WTC11 (cell line): ENCODE data around the gene DGKZ. TPM values are rescaled to one million over a fixed set of nuclear protein-coding genes. Genes with fewer than 3 reads are reported as not detected.

ENCODE experiments used
- ATAC-seq: fragments of 200-7000 bp; cut with Tn5 transposase; 2 replicates; pipeline ENCODE4 v1.10.0; 2021; ENCODE audit warnings: mild to moderate bottlenecking, moderate library complexity
- CTCF ChIA-PET: fragments of 300-600 bp; sonication (Branson Sonifier 250); formaldehyde crosslinking; loops from one replicate; lab custom pipeline; 2021; ENCODE audit warnings: antibody characterized with exemption; lab: Charles Lee
- POLR2A ChIA-PET: fragments of 350-600 bp; sonication (Branson Sonifier 250); formaldehyde crosslinking; loops from one replicate; lab custom pipeline; 2021; ENCODE audit warnings: antibody characterized with exemption; lab: Charles Lee
- DNase-seq: peaks from one replicate; pipeline ENCODE4 v3.0.0; 2021; ENCODE audit warnings: low spot score
- H3K27ac Mint-ChIP-seq: 2 replicates; pipeline ENCODE4 v1.8.0; 2021; ENCODE audit warnings: mixed read lengths
- H3K27me3 Mint-ChIP-seq: 2 replicates; pipeline ENCODE4 v1.8.0; 2021; ENCODE audit warnings: low read depth, mild to moderate bottlenecking, moderate library complexity, mixed read lengths
- H3K36me3 Mint-ChIP-seq: 2 replicates; pipeline ENCODE4 v1.8.0; 2021; ENCODE audit warnings: mixed read lengths
- H3K4me1 Mint-ChIP-seq: 2 replicates; pipeline ENCODE4 v1.8.0; 2022; ENCODE audit warnings: mixed read lengths
- H3K4me3 Mint-ChIP-seq: 2 replicates; pipeline ENCODE4 v1.8.0; 2021; ENCODE audit warnings: mild to moderate bottlenecking, moderate library complexity, mixed read lengths
- H3K9me3 Mint-ChIP-seq: 2 replicates; pipeline ENCODE4 v1.8.0; 2021; ENCODE audit warnings: mixed read lengths
- ATF1 ChIP-seq: sonication (generic); formaldehyde crosslinking; IDR thresholded peaks from 2 replicates; pipeline ENCODE4 v1.8.1; 2023; ENCODE audit warnings: mild to moderate bottlenecking, moderate library complexity, missing genetic modification reagents
- GTF2I ChIP-seq: fragments of 250-450 bp; sonication (Bioruptor Pico); conservative IDR thresholded peaks from 2 replicates; pipeline ENCODE4 v1.4.0; 2021; ENCODE audit warnings: mild to moderate bottlenecking
- IRF2 ChIP-seq: sonication (generic); formaldehyde crosslinking; IDR thresholded peaks from 2 replicates; pipeline ENCODE4 v1.8.0; 2022; ENCODE audit warnings: low read depth, missing genetic modification reagents, borderline replicate concordance
- NFE2L1 ChIP-seq: sonication (generic); formaldehyde crosslinking; IDR thresholded peaks from 2 replicates; pipeline ENCODE4 v1.8.1; 2023; ENCODE audit warnings: missing genetic modification reagents
- NR2C2 ChIP-seq: sonication (generic); formaldehyde crosslinking; IDR thresholded peaks from 2 replicates; pipeline ENCODE4 v1.8.0; 2022; ENCODE audit warnings: mild to moderate bottlenecking, missing genetic modification reagents
- NR3C1 ChIP-seq: sonication (generic); formaldehyde crosslinking; conservative IDR thresholded peaks from 2 replicates; pipeline ENCODE4 v1.8.1; 2023; ENCODE audit warnings: low read depth, mild to moderate bottlenecking, missing genetic modification reagents
- OVOL2 ChIP-seq: fragments of 250-450 bp; sonication (Bioruptor Pico); IDR thresholded peaks from 2 replicates; pipeline ENCODE4 v1.9.0; 2021; ENCODE audit warnings: mild to moderate bottlenecking, borderline replicate concordance
- SMAD3 ChIP-seq: sonication (generic); formaldehyde crosslinking; IDR thresholded peaks from 2 replicates; pipeline ENCODE4 v1.8.0; 2022; ENCODE audit warnings: missing genetic modification reagents, mild to moderate bottlenecking, borderline replicate concordance
- ZNF219 ChIP-seq: sonication (generic); formaldehyde crosslinking; IDR thresholded peaks from 2 replicates; pipeline ENCODE4 v1.8.0; 2023; ENCODE audit warnings: missing genetic modification reagents, mild to moderate bottlenecking, borderline replicate concordance
- ZNF317 ChIP-seq: sonication (generic); formaldehyde crosslinking; IDR thresholded peaks from 2 replicates; pipeline ENCODE4 v1.8.1; 2023; ENCODE audit warnings: low read depth, mild to moderate bottlenecking, moderate library complexity, missing genetic modification reagents, borderline replicate concordance
- total RNA-seq: library from RNA; stranded (reverse); gene quantifications from 3 replicates; pipeline ENCODE4 v1.2.3, GENCODE V29; 2021
- TF ChIP-seq, protein P1 (sequence below): sonication (generic); formaldehyde crosslinking; IDR thresholded peaks from 2 replicates; pipeline ENCODE4 v1.8.1; 2023; ENCODE audit warnings: mild to moderate bottlenecking, missing genetic modification reagents, moderate library complexity
- TF ChIP-seq, protein P2 (sequence below): sonication (generic); formaldehyde crosslinking; conservative IDR thresholded peaks from 2 replicates; pipeline ENCODE4 v1.8.1; 2022; ENCODE audit warnings: mild to moderate bottlenecking, missing genetic modification reagents
- TF ChIP-seq, protein P3 (sequence below): sonication (generic); formaldehyde crosslinking; IDR thresholded peaks from 2 replicates; pipeline ENCODE4 v1.8.0; 2022; ENCODE audit warnings: mild to moderate bottlenecking, missing genetic modification reagents
- TF ChIP-seq, protein P4 (sequence below): sonication (generic); formaldehyde crosslinking; IDR thresholded peaks from 2 replicates; pipeline ENCODE4 v1.8.0; 2023; ENCODE audit warnings: missing genetic modification reagents
- TF ChIP-seq, protein P5 (sequence below): fragments of 250-450 bp; sonication (Bioruptor Pico); IDR thresholded peaks from 2 replicates; pipeline ENCODE4 v1.9.0; 2021; ENCODE audit warnings: moderate library complexity, mild to moderate bottlenecking, inconsistent platforms, borderline replicate concordance
- TF ChIP-seq, protein P6 (sequence below): fragments of 250-450 bp; sonication (Bioruptor Pico); IDR thresholded peaks from 2 replicates; pipeline ENCODE4 v1.9.0; 2021; ENCODE audit warnings: mild to moderate bottlenecking, borderline replicate concordance

Gene DGKZ
- total RNA-seq, 1 experiment from 2014 or later = 139 TPM

DNA sequence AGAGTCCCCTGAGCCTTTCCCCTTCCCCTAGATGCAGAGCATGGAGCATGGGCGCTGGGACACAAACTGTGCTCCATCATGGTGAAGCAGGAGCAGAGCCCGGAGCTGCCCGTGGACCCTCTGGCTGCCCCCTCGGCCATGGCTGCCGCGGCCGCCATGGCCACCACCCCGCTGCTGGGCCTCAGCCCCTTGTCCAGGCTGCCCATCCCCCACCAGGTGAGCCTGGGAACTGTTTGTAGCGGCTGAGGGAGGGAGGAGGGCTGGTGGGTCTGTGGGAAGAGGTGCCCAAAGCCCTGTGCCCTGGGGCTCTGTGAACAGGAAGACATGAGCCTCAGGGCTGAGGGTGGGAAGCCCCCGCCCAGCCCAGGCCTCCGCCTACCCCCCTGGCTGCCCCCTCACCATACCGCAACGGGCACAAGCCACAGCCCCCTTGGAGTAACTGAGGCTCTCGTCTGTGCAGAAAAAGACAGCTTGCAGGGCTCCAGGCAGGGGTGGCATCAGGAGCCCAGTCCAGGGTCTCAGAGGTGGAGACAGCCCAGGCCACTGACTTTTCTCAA, 39.4 kb upstream of the DGKZ start:
- peak; percentile 13 for ATAC-seq
- Mint-ChIP-seq H3K4me3 (no peak overlapping the region), H3K4me1 (peaks cover 19% of the 10 kb centered on the region), H3K9me3 (no peaks in the 10 kb centered on the region), H3K36me3 (no peaks in the 10 kb centered on the region), H3K27me3 (no peaks in the 10 kb centered on the region; the same call in 1 of the 2 replicates), H3K27ac (no peak overlapping the region)
- ChIA-PET POLR2A (interaction anchor here (0.8 to 2.4 kb wide), 5 partner anchors 12 to 68 kb away, joined by 3 to 13 read pairs (median 4); no protein-coding TSS in a partner anchor), CTCF (interaction anchor here (0.6 to 11.4 kb wide), 23 partner anchors 8 to 343 kb away, joined by 3 to 242 read pairs (median 4); partner anchors contain the start of gene CREB3L1)
- DNase-seq = peak; percentile 47
- TF ChIP-seq, protein P1, sequence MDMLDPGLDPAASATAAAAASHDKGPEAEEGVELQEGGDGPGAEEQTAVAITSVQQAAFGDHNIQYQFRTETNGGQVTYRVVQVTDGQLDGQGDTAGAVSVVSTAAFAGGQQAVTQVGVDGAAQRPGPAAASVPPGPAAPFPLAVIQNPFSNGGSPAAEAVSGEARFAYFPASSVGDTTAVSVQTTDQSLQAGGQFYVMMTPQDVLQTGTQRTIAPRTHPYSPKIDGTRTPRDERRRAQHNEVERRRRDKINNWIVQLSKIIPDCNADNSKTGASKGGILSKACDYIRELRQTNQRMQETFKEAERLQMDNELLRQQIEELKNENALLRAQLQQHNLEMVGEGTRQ (CRISPR knock-in tag) = no peak
- TF ChIP-seq NR3C1 (no peak), NFE2L1 (CRISPR knock-in tag) (no peak), GTF2I (CRISPR knock-in tag) (no peak), IRF2 (CRISPR knock-in tag) (no peak), NR2C2 (CRISPR knock-in tag) (no peak), ZNF317 (CRISPR knock-in tag) (no peak), ATF1 (CRISPR knock-in tag) (no peak), SMAD3 (no peak), OVOL2 (no peak), ZNF219 (CRISPR knock-in tag) (no peak)
- TF ChIP-seq, protein P2, sequence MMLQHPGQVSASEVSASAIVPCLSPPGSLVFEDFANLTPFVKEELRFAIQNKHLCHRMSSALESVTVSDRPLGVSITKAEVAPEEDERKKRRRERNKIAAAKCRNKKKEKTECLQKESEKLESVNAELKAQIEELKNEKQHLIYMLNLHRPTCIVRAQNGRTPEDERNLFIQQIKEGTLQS (CRISPR knock-in tag) = no peak
- TF ChIP-seq, protein P3, sequence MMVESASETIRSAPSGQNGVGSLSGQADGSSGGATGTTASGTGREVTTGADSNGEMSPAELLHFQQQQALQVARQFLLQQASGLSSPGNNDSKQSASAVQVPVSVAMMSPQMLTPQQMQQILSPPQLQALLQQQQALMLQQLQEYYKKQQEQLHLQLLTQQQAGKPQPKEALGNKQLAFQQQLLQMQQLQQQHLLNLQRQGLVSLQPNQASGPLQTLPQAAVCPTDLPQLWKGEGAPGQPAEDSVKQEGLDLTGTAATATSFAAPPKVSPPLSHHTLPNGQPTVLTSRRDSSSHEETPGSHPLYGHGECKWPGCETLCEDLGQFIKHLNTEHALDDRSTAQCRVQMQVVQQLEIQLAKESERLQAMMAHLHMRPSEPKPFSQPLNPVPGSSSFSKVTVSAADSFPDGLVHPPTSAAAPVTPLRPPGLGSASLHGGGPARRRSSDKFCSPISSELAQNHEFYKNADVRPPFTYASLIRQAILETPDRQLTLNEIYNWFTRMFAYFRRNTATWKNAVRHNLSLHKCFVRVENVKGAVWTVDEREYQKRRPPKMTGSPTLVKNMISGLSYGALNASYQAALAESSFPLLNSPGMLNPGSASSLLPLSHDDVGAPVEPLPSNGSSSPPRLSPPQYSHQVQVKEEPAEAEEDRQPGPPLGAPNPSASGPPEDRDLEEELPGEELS (CRISPR knock-in tag) = no peak
- TF ChIP-seq, protein P4, sequence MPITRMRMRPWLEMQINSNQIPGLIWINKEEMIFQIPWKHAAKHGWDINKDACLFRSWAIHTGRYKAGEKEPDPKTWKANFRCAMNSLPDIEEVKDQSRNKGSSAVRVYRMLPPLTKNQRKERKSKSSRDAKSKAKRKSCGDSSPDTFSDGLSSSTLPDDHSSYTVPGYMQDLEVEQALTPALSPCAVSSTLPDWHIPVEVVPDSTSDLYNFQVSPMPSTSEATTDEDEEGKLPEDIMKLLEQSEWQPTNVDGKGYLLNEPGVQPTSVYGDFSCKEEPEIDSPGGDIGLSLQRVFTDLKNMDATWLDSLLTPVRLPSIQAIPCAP (CRISPR knock-in tag) = no peak
- TF ChIP-seq, protein P5, sequence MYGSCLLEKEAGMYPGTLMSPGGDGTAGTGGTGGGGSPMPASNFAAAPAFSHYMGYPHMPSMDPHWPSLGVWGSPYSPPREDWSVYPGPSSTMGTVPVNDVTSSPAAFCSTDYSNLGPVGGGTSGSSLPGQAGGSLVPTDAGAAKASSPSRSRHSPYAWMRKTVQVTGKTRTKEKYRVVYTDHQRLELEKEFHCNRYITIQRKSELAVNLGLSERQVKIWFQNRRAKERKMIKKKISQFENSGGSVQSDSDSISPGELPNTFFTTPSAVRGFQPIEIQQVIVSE (CRISPR knock-in tag) = no peak
- TF ChIP-seq, protein P6, sequence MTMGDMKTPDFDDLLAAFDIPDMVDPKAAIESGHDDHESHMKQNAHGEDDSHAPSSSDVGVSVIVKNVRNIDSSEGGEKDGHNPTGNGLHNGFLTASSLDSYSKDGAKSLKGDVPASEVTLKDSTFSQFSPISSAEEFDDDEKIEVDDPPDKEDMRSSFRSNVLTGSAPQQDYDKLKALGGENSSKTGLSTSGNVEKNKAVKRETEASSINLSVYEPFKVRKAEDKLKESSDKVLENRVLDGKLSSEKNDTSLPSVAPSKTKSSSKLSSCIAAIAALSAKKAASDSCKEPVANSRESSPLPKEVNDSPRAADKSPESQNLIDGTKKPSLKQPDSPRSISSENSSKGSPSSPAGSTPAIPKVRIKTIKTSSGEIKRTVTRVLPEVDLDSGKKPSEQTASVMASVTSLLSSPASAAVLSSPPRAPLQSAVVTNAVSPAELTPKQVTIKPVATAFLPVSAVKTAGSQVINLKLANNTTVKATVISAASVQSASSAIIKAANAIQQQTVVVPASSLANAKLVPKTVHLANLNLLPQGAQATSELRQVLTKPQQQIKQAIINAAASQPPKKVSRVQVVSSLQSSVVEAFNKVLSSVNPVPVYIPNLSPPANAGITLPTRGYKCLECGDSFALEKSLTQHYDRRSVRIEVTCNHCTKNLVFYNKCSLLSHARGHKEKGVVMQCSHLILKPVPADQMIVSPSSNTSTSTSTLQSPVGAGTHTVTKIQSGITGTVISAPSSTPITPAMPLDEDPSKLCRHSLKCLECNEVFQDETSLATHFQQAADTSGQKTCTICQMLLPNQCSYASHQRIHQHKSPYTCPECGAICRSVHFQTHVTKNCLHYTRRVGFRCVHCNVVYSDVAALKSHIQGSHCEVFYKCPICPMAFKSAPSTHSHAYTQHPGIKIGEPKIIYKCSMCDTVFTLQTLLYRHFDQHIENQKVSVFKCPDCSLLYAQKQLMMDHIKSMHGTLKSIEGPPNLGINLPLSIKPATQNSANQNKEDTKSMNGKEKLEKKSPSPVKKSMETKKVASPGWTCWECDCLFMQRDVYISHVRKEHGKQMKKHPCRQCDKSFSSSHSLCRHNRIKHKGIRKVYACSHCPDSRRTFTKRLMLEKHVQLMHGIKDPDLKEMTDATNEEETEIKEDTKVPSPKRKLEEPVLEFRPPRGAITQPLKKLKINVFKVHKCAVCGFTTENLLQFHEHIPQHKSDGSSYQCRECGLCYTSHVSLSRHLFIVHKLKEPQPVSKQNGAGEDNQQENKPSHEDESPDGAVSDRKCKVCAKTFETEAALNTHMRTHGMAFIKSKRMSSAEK (CRISPR knock-in tag) = no peak
